ENCODE measurements around the gene TFIP11. TPM values are rescaled to one million over a fixed set of nuclear protein-coding genes. Genes with fewer than 3 reads are reported as not detected.

The TFIP11 gene
- total and polyA plus RNA-seq, 9 of the 15 experiments (the other 6 are each of a cell fraction or from before 2014, with no cell fraction given): 11.5 to 38.1 (median 25.2) TPM

DNA sequence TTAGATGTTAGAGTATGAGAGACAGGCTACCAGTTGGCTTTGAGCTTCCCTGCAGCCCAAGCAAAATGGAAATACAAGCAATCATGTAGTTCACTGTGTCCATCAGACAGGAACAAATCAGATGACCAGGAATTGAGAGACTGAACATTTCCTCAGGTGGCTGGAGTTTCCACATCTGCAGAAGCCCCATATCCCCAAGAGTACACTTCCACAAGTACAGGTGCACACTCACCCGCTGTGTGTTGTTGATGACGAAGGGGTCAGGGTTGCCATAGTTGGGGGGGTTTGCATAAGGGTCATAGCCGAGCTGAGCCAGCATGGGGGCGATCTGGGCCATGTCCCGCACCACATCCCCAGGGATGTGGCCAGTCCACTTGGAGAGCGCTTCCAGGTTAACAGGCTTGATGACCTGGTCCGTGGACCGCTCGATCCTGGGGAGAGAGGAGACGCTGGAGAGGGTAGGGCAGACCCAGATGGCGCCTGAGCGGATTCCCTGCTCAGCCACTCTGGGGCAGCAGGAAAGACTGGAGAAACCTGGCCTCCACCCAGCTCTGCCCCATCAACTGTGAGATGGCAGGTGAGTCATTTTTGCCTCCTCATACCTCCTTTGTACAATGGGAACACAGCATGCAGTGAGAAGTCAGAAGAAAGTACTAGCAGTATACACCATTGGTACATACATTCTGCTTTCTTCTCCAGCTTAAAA, 23.9 kb upstream of the TFIP11 start:
- Histone ChIP-seq H3K4me3 (no peak overlapping the region), H3K9ac (ENCODE audit: insufficient read depth in 1 of 2, low read depth in 2 of 2, low read length in 2 of 2) (peak overlapping the region in 1 of 2 experiments; percentile 26; a peak in 1 of 4 replicates), H2AFZ (ENCODE audit: low read depth, low read length) (no peak overlapping the region), H3K27me3 (ENCODE audit: control insufficient read depth in 2 of 2, insufficient read depth in 2 of 2, low read length in 2 of 2) (no peaks in the 10 kb centered on the region), H3K27ac (ENCODE audit: extremely low read depth, low read depth, low read length) (no peak overlapping the region), H3K36me3 (ENCODE audit: control insufficient read depth, insufficient read depth, low read length) (peaks cover 94% of the 10 kb centered on the region), H3K79me2 (ENCODE audit: control insufficient read depth, insufficient read depth, low read length) (peaks cover 30% of the 10 kb centered on the region), H3K4me1 (replicated peaks in 1 of 2; ENCODE audit: control insufficient read depth in 2 of 2, insufficient read depth in 2 of 2, low read length in 2 of 2) (peaks cover 0 to 6% of the 10 kb centered on the region in 2 experiments; a peak in 2 of 5 replicates), H3K9me1 (ENCODE audit: control insufficient read depth, insufficient read depth, low read length) (no peaks in the 10 kb centered on the region), H3K9me3 (replicated peaks; ENCODE audit: control insufficient read depth, insufficient read depth, low read depth, low read length) (no peaks in the 10 kb centered on the region), H4K20me1 (replicated peaks; ENCODE audit: control insufficient read depth, insufficient read depth, low read length) (no peaks in the 10 kb centered on the region), H3K4me2 (ENCODE audit: insufficient read depth, low read length) (no peak overlapping the region)
- ChIA-PET POLR2A (interaction anchor here (1.5 kb wide), 1 partner anchor 14 kb away, joined by 8 read pairs; no protein-coding TSS in a partner anchor), CTCF (ENCODE audit: low intra/inter-chr PET ratio) (no interaction called here)
- FAIRE-seq (no peak), ATAC-seq (no peak), DNase-seq (ENCODE audit: extremely low read depth in 1 of 4, low spot score in 3 of 4) (no peak)
- in situ Hi-C loops (cut with MboI): no loop called here
- 96% methylated on average over 7 of the region's 12 CpGs for WGBS (ENCODE audit: insufficient coverage, low coverage, missing lambda C conversion rate)
- no TSS peak for BruUV-seq (replicated peaks)
- TF ChIP-seq POLR2G (IDR thresholded peaks at IDR 0.05; ENCODE audit: low read depth, low read length) (0 out of 2 replicates have a peak, but pooled peaks have one; percentile 34), FOXP4 (CRISPR knock-in tag; IDR thresholded peaks at IDR 0.05; ENCODE audit: borderline replicate concordance) (no peak), STAT5B (CRISPR knock-in tag; IDR thresholded peaks at IDR 0.05) (no peak), ZC3H4 (CRISPR knock-in tag; IDR thresholded peaks at IDR 0.05; ENCODE audit: borderline replicate concordance) (no peak), NFE2 (IDR thresholded peaks at IDR 0.05; ENCODE audit: low read depth) (no peak)
- TF ChIP-seq, protein P1, sequence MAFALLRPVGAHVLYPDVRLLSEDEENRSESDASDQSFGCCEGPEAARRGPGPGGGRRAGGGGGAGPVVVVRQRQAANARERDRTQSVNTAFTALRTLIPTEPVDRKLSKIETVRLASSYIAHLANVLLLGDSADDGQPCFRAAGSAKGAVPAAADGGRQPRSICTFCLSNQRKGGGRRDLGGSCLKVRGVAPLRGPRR (CRISPR knock-in tag; IDR thresholded peaks at IDR 0.05): no peak
- intact Hi-C loops (cut with micrococcal nuclease): no loop called here
